ENCODE data around the gene KLHL5.

KLHL5 gene

DNA sequence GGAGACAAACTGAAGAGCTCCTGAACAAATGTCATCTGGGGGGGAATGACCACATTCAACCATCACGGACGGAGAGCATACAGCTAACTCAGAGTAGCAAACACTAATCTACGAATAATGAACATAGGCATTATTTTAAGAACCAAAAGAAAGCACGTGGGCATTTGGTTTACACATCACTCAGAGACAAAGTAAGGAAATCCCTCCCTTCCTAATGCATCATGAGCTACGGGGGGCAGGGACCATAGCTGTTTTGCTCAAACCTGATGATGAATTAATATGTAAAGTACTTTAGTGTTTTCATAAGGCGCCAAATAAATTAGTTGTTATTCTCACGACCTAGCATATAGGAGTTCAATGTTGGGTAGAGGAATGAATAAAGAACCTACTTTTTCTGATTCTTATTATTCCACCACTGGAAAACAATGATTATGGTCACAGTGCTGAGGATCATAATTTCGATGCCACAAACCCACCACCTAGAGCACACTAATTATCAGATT is 18.1 kb upstream of the KLHL5 start:
- H3K4me3 ChIP-seq (ENCODE audit: low read depth, low read length) = peak overlapping the region; percentile 22

GRCh38 chr4:39044364-39044955 is 17.6 kb upstream of the KLHL5 start:
- peak overlapping the region; percentile 55 for H3K4me3 ChIP-seq (ENCODE audit: low read depth, low read length)

- peak overlapping the region; percentile 55 for H3K4me3 ChIP-seq (ENCODE audit: low read depth, low read length)
These were observed 16.8 kb upstream of the KLHL5 start for GRCh38 chr4:39044956-39045826.

- peak overlapping the region; percentile 55 for H3K4me3 ChIP-seq (ENCODE audit: low read depth, low read length)
These were observed 16.2 kb upstream of the KLHL5 start for GRCh38 chr4:39045827-39046221.

DNA sequence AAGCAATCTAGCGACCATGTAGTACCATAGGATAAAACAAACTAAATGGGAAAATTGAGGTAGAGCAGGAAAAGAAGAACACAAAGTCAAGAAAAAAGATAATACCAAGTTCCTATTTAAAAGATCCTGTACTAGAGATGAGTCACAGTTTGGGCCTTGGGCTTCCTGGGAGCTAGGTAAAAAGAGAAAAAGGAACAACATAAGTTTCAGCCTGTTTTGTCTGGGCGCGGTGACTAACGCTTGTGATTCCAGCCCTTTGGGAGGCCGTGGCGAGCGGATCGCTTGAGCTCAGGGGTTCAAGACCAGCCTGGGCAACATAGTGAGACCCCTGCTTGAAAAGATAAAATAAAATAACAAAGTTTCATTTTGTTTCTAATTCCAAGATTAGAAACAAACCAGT is 15.8 kb upstream of the KLHL5 start:
- no peak overlapping the region for H3K4me3 ChIP-seq (ENCODE audit: low read depth, low read length)

- H3K4me3 ChIP-seq (ENCODE audit: low read depth, low read length) = no peak overlapping the region
These were observed 14.4 kb upstream of the KLHL5 start for GRCh38 chr4:39047681-39048080.

DNA sequence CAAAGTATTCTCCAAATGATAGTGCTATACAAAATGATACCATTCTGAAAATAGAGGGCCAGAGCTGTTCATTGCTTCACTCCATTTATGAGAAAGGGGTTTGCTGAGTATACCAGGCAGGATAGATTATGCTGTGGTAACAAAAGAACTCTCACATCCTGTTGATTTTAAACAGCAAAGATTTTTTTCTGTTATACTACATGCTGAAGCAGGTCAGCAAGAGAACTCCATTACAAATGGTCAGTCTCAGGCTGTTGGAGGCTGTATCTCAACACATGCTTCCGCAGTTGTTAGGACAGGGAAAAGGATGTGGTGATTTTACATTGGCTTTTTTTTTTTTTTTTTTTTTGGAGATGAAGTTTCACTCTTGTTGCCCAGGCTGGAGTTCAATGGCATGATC is 13.7 kb upstream of the KLHL5 start:
- H3K4me3 ChIP-seq (ENCODE audit: low read depth, low read length) = no peak overlapping the region

DNA sequence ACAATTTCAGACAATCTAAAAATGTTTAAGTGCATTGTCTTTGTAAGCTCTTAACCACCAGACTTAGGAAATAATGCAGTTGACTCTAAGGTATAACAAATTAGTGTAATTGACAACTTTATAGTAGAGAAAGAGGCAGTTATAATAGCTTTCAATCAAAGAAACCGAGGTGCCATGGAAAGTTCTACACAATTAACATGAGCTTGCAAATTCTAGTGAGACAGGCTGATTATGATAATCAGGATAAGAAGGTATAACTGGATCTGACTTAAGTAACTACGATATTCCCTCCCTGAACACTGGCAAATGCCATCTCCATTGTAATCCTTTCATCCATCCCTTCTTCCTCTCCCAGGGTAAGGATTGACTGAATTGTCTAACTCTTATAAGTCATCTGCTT is 11.4 kb upstream of the KLHL5 start:
- no peak overlapping the region for H3K4me3 ChIP-seq (ENCODE audit: low read depth, low read length)

GRCh38 chr4:39051492-39051891 is 10.5 kb upstream of the KLHL5 start:
- H3K4me3 ChIP-seq (ENCODE audit: low read depth, low read length) = no peak overlapping the region

- H3K4me3 ChIP-seq (ENCODE audit: low read depth, low read length) = no peak overlapping the region
These were observed 8.0 kb upstream of the KLHL5 start for GRCh38 chr4:39053983-39054382.

DNA sequence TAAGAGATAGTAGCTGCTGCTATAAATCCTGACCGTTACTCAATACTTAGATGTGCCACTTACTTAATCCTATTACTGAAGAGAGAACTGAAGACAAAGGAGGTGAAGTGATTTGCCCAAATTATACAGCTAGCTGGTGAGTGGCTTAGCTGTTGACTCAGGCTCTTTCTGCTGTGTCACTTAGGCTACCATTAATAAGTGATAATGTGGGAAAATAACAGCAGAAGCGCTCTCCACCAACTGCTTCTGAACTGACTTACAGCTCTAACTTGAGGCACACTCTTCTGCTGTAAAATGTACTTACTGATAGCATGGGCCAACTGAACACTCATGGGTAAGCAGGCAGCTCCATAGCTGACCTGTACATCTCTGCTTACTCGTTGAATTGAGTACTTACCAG is 7.5 kb upstream of the KLHL5 start:
- H3K4me3 ChIP-seq (ENCODE audit: low read depth, low read length) = no peak overlapping the region

GRCh38 chr4:39056023-39056422 is 6.0 kb upstream of the KLHL5 start:
- H3K4me3 ChIP-seq (ENCODE audit: low read depth, low read length) = no peak overlapping the region

DNA sequence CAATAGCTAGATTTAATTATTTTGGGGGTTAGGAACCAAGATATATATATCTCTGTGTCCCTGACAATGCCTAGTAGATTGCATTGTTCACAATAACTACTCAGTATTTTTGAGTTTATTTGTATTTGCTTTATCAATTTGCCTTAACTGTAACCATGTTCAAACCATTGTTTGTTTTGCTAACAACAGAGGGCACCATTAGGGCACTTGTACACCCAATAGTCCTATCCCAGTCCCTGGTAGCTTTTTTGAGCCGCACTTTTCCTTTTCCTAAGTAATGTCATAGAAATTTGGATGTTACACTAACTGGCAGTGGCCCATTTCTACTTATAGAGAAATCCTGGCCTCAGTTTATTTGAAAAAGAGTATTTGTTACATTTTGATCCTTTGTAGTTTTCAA is 575 bp upstream of the KLHL5 start:
- H3K4me3 ChIP-seq (ENCODE audit: low read depth, low read length) = no peak overlapping the region

DNA sequence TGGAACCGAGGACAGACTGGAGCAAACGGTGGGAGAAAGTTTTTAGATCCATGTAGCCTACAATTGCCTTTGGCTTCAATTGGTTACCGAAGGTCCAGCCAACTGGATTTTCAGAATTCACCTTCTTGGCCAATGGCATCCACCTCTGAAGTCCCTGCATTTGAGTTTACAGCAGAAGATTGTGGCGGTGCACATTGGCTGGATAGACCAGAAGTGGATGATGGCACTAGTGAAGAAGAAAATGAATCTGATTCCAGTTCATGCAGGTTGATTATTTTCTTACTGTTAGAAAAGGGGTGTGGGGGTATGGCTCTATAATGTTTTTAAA is 702 bp downstream of the KLHL5 start:
- no peak overlapping the region for H3K4me3 ChIP-seq (ENCODE audit: low read depth, low read length)

GRCh38 chr4:39063430-39063829 is 1.4 kb downstream of the KLHL5 start:
- H3K4me3 ChIP-seq (ENCODE audit: low read depth, low read length) = no peak overlapping the region

- no peak overlapping the region for H3K4me3 ChIP-seq (ENCODE audit: low read depth, low read length)
These were observed 4.3 kb downstream of the KLHL5 start for GRCh38 chr4:39066371-39066770.

GRCh38 chr4:39067031-39067430 is 5.0 kb downstream of the KLHL5 start:
- no peak overlapping the region for H3K4me3 ChIP-seq (ENCODE audit: low read depth, low read length)

DNA sequence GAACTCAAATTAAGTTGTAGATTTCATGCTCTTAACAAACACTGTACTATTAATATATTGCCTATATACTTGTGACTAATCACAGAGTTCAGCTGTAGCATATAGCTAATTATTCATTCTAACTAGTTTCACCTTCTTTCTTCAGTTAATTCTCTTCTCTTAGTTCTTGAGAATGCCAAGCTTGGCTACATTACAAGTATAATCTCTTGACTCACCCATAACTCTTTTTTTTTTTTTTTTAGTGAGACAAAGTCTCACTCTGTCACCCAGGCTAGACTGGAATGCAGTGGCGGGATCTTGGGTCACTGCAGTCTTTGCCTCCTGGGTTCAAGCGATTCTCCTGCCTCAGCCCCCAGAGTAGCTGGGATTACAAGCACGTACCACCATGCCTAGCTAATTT is 5.4 kb downstream of the KLHL5 start:
- H3K4me3 ChIP-seq (ENCODE audit: low read depth, low read length) = no peak overlapping the region

- no peak overlapping the region for H3K4me3 ChIP-seq (ENCODE audit: low read depth, low read length)
These were observed 6.9 kb downstream of the KLHL5 start for GRCh38 chr4:39068907-39069306.

- no peak overlapping the region for H3K4me3 ChIP-seq (ENCODE audit: low read depth, low read length)
These were observed 16.8 kb downstream of the KLHL5 start for GRCh38 chr4:39078829-39079228.

DNA sequence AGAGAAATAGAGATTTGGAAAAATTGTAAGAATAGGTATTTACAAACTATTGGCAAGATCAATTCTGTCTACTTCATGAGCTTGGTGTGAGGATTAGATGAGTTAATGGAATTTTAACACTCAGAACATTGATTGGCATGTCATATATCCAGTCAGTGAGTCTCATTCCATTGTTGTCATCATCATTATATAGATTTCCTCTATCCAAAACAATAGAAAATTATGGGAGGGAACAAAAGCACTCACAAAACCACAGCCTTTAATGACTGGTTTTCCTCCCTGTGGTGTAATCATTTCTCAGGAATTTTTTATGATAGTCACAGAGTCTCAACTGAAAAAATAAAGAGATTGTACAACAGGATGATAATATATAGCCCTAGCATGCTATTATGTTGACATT is 21.1 kb downstream of the KLHL5 start:
- no peak overlapping the region for H3K4me3 ChIP-seq (ENCODE audit: low read depth, low read length)

DNA sequence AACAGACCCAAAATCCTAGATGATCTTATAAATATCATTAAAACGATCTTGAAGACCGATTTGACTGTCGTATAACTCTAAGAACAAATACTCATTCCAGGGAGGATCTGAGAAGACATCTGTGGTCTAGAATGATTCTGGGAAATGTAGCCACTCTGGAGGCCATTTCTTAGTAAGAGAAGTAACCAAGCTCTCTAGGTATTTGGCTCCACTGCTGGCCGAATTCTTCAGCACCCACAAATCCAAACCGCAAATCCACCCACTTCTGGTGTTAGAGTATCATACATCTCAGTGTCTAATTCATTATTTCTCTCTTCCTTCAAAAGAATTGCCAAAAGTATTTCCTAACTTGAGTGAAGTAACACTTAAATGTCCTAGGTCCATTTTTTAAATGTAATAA is 23.9 kb downstream of the KLHL5 start:
- H3K4me3 ChIP-seq (ENCODE audit: low read depth, low read length) = no peak overlapping the region

DNA sequence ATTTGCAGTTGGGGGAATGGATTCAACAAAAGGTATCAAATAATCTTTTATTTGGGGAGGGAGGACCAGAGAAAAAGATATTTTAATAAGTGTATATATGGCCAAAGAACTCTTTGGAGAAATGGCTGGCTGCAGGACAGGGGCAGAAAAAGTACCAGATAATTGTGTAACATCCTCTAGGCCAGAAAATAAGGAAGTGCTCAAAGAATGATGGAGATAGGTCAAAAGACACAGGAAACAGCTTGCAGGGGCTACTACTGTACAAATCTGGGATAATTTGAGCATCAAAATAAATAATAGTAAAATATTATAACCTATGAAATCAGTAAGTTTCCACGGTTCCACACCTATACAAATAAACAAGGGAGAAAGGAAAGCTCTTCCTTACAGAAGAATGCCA is 34.8 kb downstream of the KLHL5 start:
- no peak overlapping the region for H3K4me3 ChIP-seq (ENCODE audit: low read depth, low read length)
